ENCODE measurements around the gene FAM162B. TPM values are rescaled to one million over a fixed set of nuclear protein-coding genes. Genes with fewer than 3 reads are reported as not detected.

Gene FAM162B
- total and polyA plus RNA-seq, 2 donors (not counting 1 experiment from before 2014, with no cell fraction given), result not detected

Other genes starting within 250 kb of the FAM162B start
- not detected in 2 replicates for gene TRAPPC3L, start 220.0 kb downstream of the FAM162B start, total RNA-seq
- gene TRAPPC3L, start 220.0 kb downstream of the FAM162B start, polyA plus RNA-seq, result not detected in 2 replicates
- gene CALHM4, start 212.0 kb downstream of the FAM162B start, total RNA-seq, result not detected in 2 replicates
- not detected in 2 replicates for gene CALHM4, start 212.0 kb downstream of the FAM162B start, polyA plus RNA-seq
- gene RWDD1, start 194.2 kb downstream of the FAM162B start, total RNA-seq, result 21.8 and 22.4 TPM in 2 replicates
- gene RWDD1, start 194.2 kb downstream of the FAM162B start, polyA plus RNA-seq, result 18.0 and 26.7 TPM in 2 replicates
- 0.69 and 0.83 TPM in 2 replicates for gene RSPH4A, start 149.2 kb downstream of the FAM162B start, total RNA-seq
- gene RSPH4A, start 149.2 kb downstream of the FAM162B start, polyA plus RNA-seq, result 0.25 and 0.43 TPM in 2 replicates
- 17.1 and 18.4 TPM in 2 replicates for gene ZUP1, start 97.0 kb downstream of the FAM162B start, total RNA-seq
- 6.4 and 12.0 TPM in 2 replicates for gene ZUP1, start 97.0 kb downstream of the FAM162B start, polyA plus RNA-seq
- gene KPNA5, start 84.5 kb downstream of the FAM162B start, total RNA-seq, result 41.7 and 42.9 TPM in 2 replicates
- 6.9 and 11.5 TPM in 2 replicates for gene KPNA5, start 84.5 kb downstream of the FAM162B start, polyA plus RNA-seq
- not detected in 2 replicates for gene GPRC6A, start 63.4 kb upstream of the FAM162B start, total RNA-seq
- gene GPRC6A, start 63.4 kb upstream of the FAM162B start, polyA plus RNA-seq, result not detected in 2 replicates
- not detected in 2 replicates for gene RFX6, start 111.5 kb upstream of the FAM162B start, total RNA-seq
- gene RFX6, start 111.5 kb upstream of the FAM162B start, polyA plus RNA-seq, result not detected in 2 replicates